Erythroblast (primary cell): Measurements from ENCODE around the gene ACSBG1.

Source experiments
- DNase-seq, 2 experiments: peaks; one replicate each; lab custom pipeline; 2025; lab: John Stamatoyannopoulos, UW
- GATA1 ChIP-seq: IDR thresholded peaks from 2 replicates; pipeline ENCODE4 v1.6.1; 2011; ENCODE audit warnings: low read depth, mild to moderate bottlenecking, control low read depth, low read length, moderate library complexity
- POLR2A ChIP-seq: IDR thresholded peaks from 2 replicates; pipeline ENCODE4 v1.6.1; 2011; ENCODE audit warnings: mild to moderate bottlenecking, low read length

The ACSBG1 gene

DNA sequence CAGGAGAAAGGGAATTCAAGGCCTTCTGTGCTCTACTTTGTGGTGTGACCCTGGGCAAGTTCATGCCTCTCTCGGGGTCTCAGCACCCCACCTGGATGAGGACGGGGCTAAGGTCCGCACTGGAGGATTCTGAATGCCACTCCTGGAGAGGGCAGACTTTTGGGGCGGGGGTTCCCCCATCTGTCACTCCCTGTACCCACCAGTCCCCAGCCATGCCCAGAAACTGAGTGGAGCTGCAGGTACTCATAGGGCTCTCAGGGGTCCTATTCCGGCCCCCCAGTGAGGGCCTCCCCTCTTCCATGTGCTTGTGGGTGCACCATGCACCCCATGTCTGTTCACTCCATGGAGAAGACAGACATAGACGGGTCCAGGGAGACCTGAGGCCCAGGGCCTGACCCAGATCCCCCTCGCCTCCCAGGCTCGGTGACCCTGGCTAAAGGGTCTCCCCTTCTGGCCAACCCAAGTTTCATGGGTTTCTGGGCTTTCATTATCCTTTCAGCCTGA lies 26.0 kb downstream of the ACSBG1 start:
- DNase-seq, result no peak
- TF ChIP-seq POLR2A (no peak), GATA1 (no peak)

GRCh38 chr15:78207641-78208340 lies 26.6 kb downstream of the ACSBG1 start:
- no peak for DNase-seq

DNA sequence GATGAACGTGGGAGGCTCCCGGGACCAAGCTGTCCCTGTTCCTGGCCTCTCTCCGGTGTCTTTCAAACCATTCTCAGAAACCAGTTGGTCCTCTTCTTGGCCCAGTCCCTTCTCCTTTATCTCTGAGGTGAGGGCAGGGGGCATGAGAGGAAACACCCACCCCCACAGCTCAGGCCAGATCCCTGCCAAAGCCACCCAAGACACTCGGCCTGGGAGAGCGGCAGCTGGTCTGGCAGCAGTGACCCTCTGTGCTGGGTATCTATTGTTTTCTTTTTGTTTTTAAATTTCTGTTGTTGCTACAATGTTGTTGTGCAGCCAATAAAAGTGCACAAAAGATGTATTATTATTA lies 27.3 kb downstream of the ACSBG1 start:
- DNase-seq, result no peak

More at GRCh38 chr15:78207641-78208340, 26.6 kb downstream of the ACSBG1 start:
- no peak for TF ChIP-seq GATA1
- TF ChIP-seq POLR2A, result no peak

DNA sequence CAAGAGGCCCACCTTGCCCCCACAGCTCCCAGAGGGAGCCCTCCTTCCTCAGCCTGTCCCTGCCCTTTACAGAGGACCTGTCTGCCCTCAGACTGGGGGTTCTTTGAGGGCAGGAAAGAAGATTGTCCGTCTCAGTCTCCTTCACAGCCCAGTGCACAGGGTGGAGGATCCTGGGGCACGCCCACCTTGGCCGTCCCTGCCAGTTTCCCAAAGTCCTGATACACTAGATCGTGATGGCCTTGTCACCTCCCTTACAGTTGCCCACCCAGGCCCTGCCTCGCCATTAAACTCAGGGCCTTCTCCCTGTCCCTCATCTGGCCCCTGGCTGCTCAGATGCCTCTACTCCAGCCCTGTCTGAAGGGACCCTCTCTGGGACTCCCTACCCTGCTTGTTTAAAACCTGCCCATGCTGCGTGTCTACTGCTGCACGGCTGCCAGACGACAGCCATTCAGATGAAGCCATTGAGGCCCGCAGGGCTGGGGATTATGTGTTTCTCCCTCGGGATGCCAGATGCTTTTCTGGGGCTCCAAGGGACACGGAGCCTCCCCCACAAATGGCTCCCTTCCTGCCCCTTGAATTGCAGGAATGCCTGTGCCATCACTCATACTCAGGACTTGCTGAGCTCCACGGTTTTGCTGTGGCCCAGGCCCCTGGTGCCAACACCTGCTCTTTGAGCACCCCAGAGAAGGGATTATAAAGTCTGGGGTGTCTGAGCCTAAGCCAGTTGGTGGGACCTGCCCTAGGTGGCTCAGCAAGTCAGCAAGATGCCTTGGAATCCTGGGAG lies 27.8 kb downstream of the ACSBG1 start:
- no peak for DNase-seq
- TF ChIP-seq POLR2A, result no peak
- TF ChIP-seq GATA1, result no peak

More for the DNA sequence above, 27.3 kb downstream of the ACSBG1 start:
- no peak for TF ChIP-seq POLR2A
- TF ChIP-seq GATA1, result no peak

DNA sequence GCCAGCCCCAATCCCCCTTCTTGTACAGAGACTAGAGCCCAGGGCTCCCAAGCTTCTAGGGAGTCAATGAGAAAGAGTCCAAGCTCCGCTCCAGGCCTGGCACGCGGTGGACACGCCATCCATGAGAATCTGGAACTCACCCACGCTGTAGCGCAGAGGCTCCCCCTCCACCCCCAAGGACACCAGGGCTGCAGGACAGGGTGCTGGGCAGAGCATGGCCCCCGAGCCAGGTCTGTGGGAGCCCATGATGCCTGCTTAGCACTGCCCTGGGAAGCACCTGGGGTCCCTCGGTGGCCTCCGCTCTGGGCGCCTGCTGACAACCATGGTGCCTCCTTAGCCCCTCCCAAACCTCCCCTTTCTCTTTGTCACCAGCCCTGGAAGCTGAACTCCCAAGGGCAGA lies 28.5 kb downstream of the ACSBG1 start:
- TF ChIP-seq POLR2A (no peak), GATA1 (no peak)
- no peak for DNase-seq

DNA sequence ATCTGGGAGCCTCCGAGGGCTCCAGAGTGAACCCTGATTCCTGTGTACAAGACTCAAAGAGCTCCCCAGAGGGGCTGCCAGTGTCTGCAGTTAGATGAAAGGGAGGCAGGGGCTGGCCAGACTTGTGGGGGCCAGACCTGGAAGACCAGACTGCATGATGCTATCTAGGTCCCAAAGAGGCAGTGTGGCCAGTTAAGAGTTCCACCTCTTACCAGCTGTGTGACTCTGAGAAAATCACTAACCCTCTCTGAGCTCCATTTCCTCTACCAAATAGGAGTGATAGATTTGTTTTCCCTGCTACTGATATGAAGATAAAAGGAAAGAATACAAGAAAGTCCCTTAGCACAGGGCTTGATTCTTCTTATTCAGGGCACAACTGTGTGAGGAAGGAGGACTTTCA lies 29.0 kb downstream of the ACSBG1 start:
- TF ChIP-seq GATA1 (no peak), POLR2A (no peak)
- no peak for DNase-seq

- DNase-seq, result no peak
- TF ChIP-seq GATA1 (no peak), POLR2A (no peak)
These were observed 29.7 kb downstream of the ACSBG1 start for GRCh38 chr15:78204351-78205309.

DNA sequence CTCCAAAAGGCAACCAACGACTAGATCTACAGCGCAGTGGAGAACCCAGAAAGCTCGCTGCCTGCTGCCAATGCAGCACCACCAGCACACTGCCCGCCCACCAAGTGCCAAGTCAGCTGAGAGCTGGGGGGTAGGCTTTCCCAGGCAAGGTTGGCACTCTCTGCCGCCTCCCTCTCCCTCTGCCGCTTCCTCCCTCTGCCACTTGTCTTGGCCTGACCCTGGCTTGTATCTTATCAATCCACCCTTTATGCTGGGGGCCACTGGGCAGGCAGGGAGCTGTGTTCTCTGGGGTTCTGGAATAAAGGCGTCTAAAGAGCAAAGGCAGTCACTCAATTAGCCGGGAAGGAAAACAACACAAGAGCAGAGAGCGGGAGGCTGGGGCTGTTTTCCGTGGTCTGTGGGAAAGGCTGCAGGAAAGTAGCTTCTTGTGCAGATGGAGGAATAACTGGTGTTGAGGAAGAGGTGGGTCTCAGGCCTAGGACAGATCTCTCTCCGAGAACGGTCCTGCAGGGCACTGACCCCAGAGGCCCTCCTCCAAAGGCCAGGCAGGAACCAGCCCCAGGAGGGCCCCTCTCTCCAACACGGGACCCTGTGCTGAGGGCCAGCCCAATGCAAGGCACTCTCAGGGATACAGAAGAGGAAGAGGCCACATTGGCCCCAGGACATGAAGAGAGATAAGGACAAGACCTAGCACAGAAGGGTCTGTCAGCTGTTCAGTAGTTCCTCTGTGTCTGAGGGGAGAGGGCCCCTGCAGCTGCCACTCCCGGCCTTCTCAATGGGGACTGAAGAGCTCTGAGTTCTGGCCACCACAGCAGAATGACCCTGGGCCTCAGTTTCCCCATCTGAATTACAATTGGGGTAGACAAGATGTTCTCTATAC lies 30.8 kb downstream of the ACSBG1 start:
- TF ChIP-seq POLR2A, result no peak
- no peak for TF ChIP-seq GATA1

GRCh38 chr15:78201281-78202190 lies 32.8 kb downstream of the ACSBG1 start:
- DNase-seq, result no peak
- no peak for TF ChIP-seq POLR2A
- no peak for TF ChIP-seq GATA1

More for the DNA sequence above, 30.8 kb downstream of the ACSBG1 start:
- peak in 1 of 2 experiments; percentile 21 for DNase-seq

DNA sequence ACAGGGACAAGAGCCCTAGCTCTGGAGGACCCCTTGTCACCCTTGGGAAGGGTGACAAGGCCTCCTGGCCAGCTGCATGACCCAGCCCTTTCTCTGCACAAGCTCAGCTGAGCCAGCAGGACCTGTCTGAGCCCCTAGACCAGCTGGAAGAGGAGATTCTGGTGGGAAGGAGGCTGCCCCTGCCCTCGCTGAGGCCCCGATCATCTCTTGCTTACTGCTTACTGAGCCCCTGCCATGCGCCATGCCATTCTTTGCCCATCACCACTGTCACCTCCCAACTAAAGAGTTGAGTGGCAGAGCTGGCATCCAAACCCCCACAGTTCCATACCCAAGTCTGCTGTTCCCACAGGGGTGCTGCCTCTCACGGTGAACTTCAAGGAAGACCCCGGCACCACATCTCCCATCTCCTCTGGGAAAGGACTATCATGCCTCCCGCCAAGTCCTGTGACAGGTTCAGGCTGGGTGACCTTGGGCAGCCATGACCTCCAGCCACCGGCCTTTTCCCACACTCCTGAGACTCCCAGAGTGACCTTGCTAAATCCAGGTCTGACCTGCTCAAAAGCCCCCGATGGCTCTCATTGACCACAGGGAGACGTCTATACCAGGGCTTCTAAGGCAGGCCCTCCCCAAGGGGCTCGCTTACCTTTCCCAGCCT lies 34.0 kb downstream of the ACSBG1 start:
- TF ChIP-seq POLR2A (no peak), GATA1 (no peak)
- no peak for DNase-seq

DNA sequence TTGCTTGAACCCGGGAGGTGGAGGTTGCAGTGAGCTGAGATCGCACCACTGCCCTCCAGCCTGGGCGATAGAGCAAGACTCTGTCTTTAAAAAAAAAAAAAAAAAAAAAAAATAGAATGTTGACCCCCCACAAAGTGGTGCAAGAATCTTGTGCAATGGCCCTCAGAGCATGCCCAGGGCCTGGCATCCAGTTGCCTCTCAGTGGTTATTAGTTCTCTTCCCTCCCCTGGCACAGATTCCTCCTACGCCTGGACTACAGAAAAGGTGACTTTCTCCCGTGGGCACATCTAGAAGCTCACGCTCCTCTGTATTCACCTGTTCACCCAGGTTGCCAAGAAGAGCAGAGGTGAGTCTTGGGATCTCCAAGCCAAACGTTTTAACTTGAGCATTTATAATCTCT lies 36.7 kb downstream of the ACSBG1 start:
- TF ChIP-seq GATA1 (no peak), POLR2A (no peak)
- DNase-seq, result no peak
